Fibroblast of lung (primary cell): ENCODE data around the gene ITPRID2. TPM values are rescaled to one million over a fixed set of nuclear protein-coding genes. Genes with fewer than 3 reads are reported as not detected.

Experiments
- DNase-seq, 2 donors: peaks; one replicate each; pipeline versions ENCODE4 v3.0.0 to v3.0.0-alpha.2; 2010; ENCODE audit warnings: low read depth in 2 of 2
- H2AFZ ChIP-seq: 2 replicates; pipeline ENCODE4 v1.5.1; 2012; ENCODE audit warnings: low read length, control low read depth, inconsistent platforms
- H3K27ac ChIP-seq: 2 replicates; pipeline ENCODE4 v1.5.1; 2011; ENCODE audit warnings: low read length, control low read depth; ENCODE audit not compliant: insufficient read depth
- H3K27me3 ChIP-seq: 2 replicates; pipeline ENCODE4 v1.5.1; 2011; ENCODE audit warnings: mild to moderate bottlenecking, low read length; ENCODE audit not compliant: control insufficient read depth, insufficient read depth
- H3K36me3 ChIP-seq: 2 replicates; pipeline ENCODE4 v1.5.1; 2011; ENCODE audit warnings: low read length; ENCODE audit not compliant: control insufficient read depth, insufficient read depth
- H3K4me1 ChIP-seq: 2 replicates; pipeline ENCODE4 v1.5.1; 2011; ENCODE audit warnings: low read length; ENCODE audit not compliant: control insufficient read depth, insufficient read depth; ENCODE audit errors: extremely low read depth
- H3K4me2 ChIP-seq: 2 replicates; pipeline ENCODE4 v1.5.1; 2011; ENCODE audit warnings: low read length, control low read depth; ENCODE audit not compliant: insufficient read depth; ENCODE audit errors: extremely low read depth
- H3K4me3 ChIP-seq, 4 experiments: fragments of 200-600 bp in 1 of 4; sonication (generic) in 1 of 4; replicated peaks in 1 of 4; 2 replicates each; pipeline ENCODE4 v1.5.1; 2011 to 2016; ENCODE audit warnings: low read length in 4 of 4, low read depth in 3 of 4, mild to moderate bottlenecking in 3 of 4, control low read depth in 2 of 4, inconsistent platforms in 1 of 4, mixed read lengths in 1 of 4; ENCODE audit not compliant: insufficient read depth in 1 of 4; ENCODE audit errors: control extremely low read depth in 1 of 4
- H3K79me2 ChIP-seq: 2 replicates; pipeline ENCODE4 v1.5.1; 2012; ENCODE audit warnings: mild to moderate bottlenecking, low read length, inconsistent platforms; ENCODE audit not compliant: control insufficient read depth, insufficient read depth
- H3K9ac ChIP-seq: 2 replicates; pipeline ENCODE4 v1.5.1; 2011; ENCODE audit warnings: mild to moderate bottlenecking, low read length, control low read depth; ENCODE audit not compliant: insufficient read depth
- H3K9me3 ChIP-seq: 2 replicates; pipeline ENCODE4 v1.5.1; 2012; ENCODE audit warnings: low read depth, low read length; ENCODE audit not compliant: control insufficient read depth, insufficient read depth
- H4K20me1 ChIP-seq: 2 replicates; pipeline ENCODE4 v1.5.1; 2011; ENCODE audit warnings: low read length; ENCODE audit not compliant: control insufficient read depth, insufficient read depth; ENCODE audit errors: extremely low read depth
- CTCF ChIP-seq, 2 donors: IDR thresholded peaks in 1 of 2; conservative IDR thresholded peaks in 1 of 2; 1 replicate in 1 of 2; 2 replicates in 1 of 2; pipeline ENCODE4 v1.5.1; 2011 to 2012; ENCODE audit warnings: low read length in 2 of 2, control low read depth in 1 of 2, inconsistent platforms in 1 of 2, low read depth in 1 of 2, mild to moderate bottlenecking in 1 of 2
- EZH2 ChIP-seq: IDR thresholded peaks from 2 replicates; pipeline ENCODE4 v1.5.1; 2012; ENCODE audit warnings: low read length, control low read depth, mild to moderate bottlenecking; ENCODE audit errors: missing control alignments
- polyA plus RNA-seq, 2 donors: library from polyadenylated mRNA; depleted of rRNA in 1 of 2; stranded (reverse) in 1 of 2; unstranded in 1 of 2; fragments of >200 nt; gene quantifications; 2 replicates each; pipeline ENCODE4 v1.2.1, GENCODE V29; 2011 to 2012; ENCODE audit warnings: missing spikeins in 1 of 2
- total RNA-seq: library from RNA; depleted of rRNA; stranded (reverse); fragments of >200 nt; gene quantifications from 2 replicates; pipeline ENCODE4 v1.2.1, GENCODE V29; 2014

Gene ITPRID2
- total and polyA plus RNA-seq, 2 donors (not counting 1 experiment from before 2014, with no cell fraction given) = 70.5 to 179 TPM

- Histone ChIP-seq H3K79me2 (peaks cover 38% of the 10 kb centered on the region), H3K4me1 (no peaks in the 10 kb centered on the region), H3K36me3 (peaks cover 16% of the 10 kb centered on the region), H3K27ac (no peak overlapping the region), H3K4me2 (no peak overlapping the region), H3K9me3 (no peaks in the 10 kb centered on the region), H3K4me3 (no peak overlapping the region), H3K9ac (no peak overlapping the region), H4K20me1 (no peaks in the 10 kb centered on the region), H3K27me3 (no peaks in the 10 kb centered on the region), H2AFZ (no peak overlapping the region)
- TF ChIP-seq CTCF (conservative IDR thresholded peaks at IDR 0.05 in 1 of 2, IDR thresholded peaks at IDR 0.05 in 1 of 2; ENCODE audit: low read depth in 1 of 2, low read length in 2 of 2) (no peak), EZH2 (no peak)
- peak; percentile 67 to 79 for DNase-seq
These were observed 25.5 kb downstream of the ITPRID2 start for GRCh38 chr2:181916726-181917718.

GRCh38 chr2:181918188-181918587 is 26.7 kb downstream of the ITPRID2 start:
- Histone ChIP-seq H3K4me2 (no peak overlapping the region), H4K20me1 (no peaks in the 10 kb centered on the region), H3K4me3 (no peak overlapping the region), H2AFZ (no peak overlapping the region), H3K27me3 (no peaks in the 10 kb centered on the region), H3K9me3 (no peaks in the 10 kb centered on the region), H3K9ac (no peak overlapping the region), H3K79me2 (peaks cover 45% of the 10 kb centered on the region), H3K27ac (no peak overlapping the region), H3K4me1 (no peaks in the 10 kb centered on the region), H3K36me3 (peaks cover 18% of the 10 kb centered on the region)
- TF ChIP-seq EZH2 (no peak), CTCF (conservative IDR thresholded peaks at IDR 0.05 in 1 of 2, IDR thresholded peaks at IDR 0.05 in 1 of 2; ENCODE audit: low read depth in 1 of 2, low read length in 2 of 2) (no peak)
- no peak for DNase-seq

- Histone ChIP-seq H3K27me3 (no peaks in the 10 kb centered on the region), H3K9ac (no peak overlapping the region), H3K27ac (no peak overlapping the region), H3K36me3 (peaks cover 12% of the 10 kb centered on the region), H2AFZ (no peak overlapping the region), H3K4me3 (no peak overlapping the region), H3K9me3 (no peaks in the 10 kb centered on the region), H4K20me1 (no peaks in the 10 kb centered on the region), H3K4me1 (no peaks in the 10 kb centered on the region), H3K4me2 (no peak overlapping the region), H3K79me2 (peaks cover 63% of the 10 kb centered on the region)
- no peak for TF ChIP-seq CTCF (conservative IDR thresholded peaks at IDR 0.05 in 1 of 2, IDR thresholded peaks at IDR 0.05 in 1 of 2; ENCODE audit: low read depth in 1 of 2, low read length in 2 of 2)
- no peak for TF ChIP-seq EZH2
- DNase-seq = no peak
These were observed 31.6 kb downstream of the ITPRID2 start for GRCh38 chr2:181923121-181923520.
